ENCODE data around the gene RUNX2.

- peak; percentile 69 for TF ChIP-seq CTCF (IDR thresholded peaks at IDR 0.05; ENCODE audit: low read length)
- TF ChIP-seq EZH2 (IDR thresholded peaks at IDR 0.05; ENCODE audit: borderline replicate concordance, low read length) = no peak
Measured at GRCh38 chr6:45500924-45501816, 173.0 kb downstream of the RUNX2 start.

Measured in OCI-LY1 (cell line).